ENCODE measurements around the gene GABBR2. TPM values are rescaled to one million over a fixed set of nuclear protein-coding genes. Genes with fewer than 3 reads are reported as not detected.

GABBR2 gene
- total RNA-seq, 3 donors from 2014 or later: not detected

- Histone ChIP-seq H3K4me3 (no peak overlapping the region), H3K27ac (no peak overlapping the region), H3K9me3 (no peaks in the 10 kb centered on the region), H3K4me1 (no peaks in the 10 kb centered on the region), H3K36me3 (no peaks in the 10 kb centered on the region), H3K27me3 (no peaks in the 10 kb centered on the region)
- DNase-seq (ENCODE audit: low spot score in 2 of 2): no peak
- intact Hi-C loops (cut with DNase I; ENCODE audit: low total_unique reads): no loop called here
- TF ChIP-seq POLR2AphosphoS5 (IDR thresholded peaks at IDR 0.05) (no peak), POLR2A (IDR thresholded peaks at IDR 0.05) (no peak), CTCF (IDR thresholded peaks at IDR 0.05) (no peak)
These were observed 264.1 kb downstream of the GABBR2 start for GRCh38 chr9:98444601-98445000.

- no peak for DNase-seq (ENCODE audit: low spot score in 2 of 2)
- Histone ChIP-seq H3K9me3 (no peaks in the 10 kb centered on the region), H3K27ac (no peak overlapping the region), H3K4me3 (no peak overlapping the region), H3K27me3 (no peaks in the 10 kb centered on the region), H3K4me1 (no peaks in the 10 kb centered on the region), H3K36me3 (no peaks in the 10 kb centered on the region)
- TF ChIP-seq CTCF (IDR thresholded peaks at IDR 0.05) (no peak), POLR2AphosphoS5 (IDR thresholded peaks at IDR 0.05) (no peak), POLR2A (IDR thresholded peaks at IDR 0.05) (no peak)
- intact Hi-C loops (cut with DNase I; ENCODE audit: low total_unique reads): no loop called here
These were observed 266.2 kb downstream of the GABBR2 start for GRCh38 chr9:98442541-98442940.

DNA sequence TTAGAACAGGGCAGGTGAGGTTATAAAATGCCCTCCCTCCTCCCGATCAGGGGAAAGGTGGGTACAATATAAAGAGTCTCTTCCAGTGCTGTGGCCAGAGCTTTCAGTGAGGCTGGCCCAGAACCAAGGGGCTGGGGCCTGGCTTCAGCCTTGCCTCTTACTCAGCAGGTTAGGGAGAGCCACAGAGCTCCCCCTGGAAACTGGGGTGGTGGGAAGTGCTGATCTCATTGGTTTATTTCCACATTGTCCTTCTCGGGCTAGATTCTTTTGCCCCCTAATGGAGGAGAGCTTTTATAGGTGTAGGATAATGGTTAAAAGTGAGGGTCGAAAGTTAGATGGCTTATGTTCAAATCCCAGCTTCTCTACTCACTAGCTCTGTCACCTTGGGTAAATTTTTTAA, 266.6 kb downstream of the GABBR2 start:
- TF ChIP-seq POLR2A (IDR thresholded peaks at IDR 0.05): no peak
- no peak for TF ChIP-seq CTCF (IDR thresholded peaks at IDR 0.05)
- TF ChIP-seq POLR2AphosphoS5 (IDR thresholded peaks at IDR 0.05): no peak
- Histone ChIP-seq H3K4me3 (no peak overlapping the region), H3K4me1 (no peaks in the 10 kb centered on the region), H3K9me3 (no peaks in the 10 kb centered on the region), H3K36me3 (no peaks in the 10 kb centered on the region), H3K27ac (no peak overlapping the region), H3K27me3 (no peaks in the 10 kb centered on the region)
- DNase-seq (ENCODE audit: low spot score in 2 of 2): no peak
- intact Hi-C loops (cut with DNase I; ENCODE audit: low total_unique reads): no loop called here

GRCh38 chr9:98438666-98439065, 270.1 kb downstream of the GABBR2 start:
- no peak for DNase-seq (ENCODE audit: low spot score in 2 of 2)
- no peak overlapping the region for H3K4me3 ChIP-seq
- H3K4me1 ChIP-seq: no peaks in the 10 kb centered on the region
- H3K27me3 ChIP-seq: no peaks in the 10 kb centered on the region
- H3K9me3 ChIP-seq: no peaks in the 10 kb centered on the region
- intact Hi-C loops (cut with DNase I; ENCODE audit: low total_unique reads): no loop called here
- no peak for TF ChIP-seq POLR2AphosphoS5 (IDR thresholded peaks at IDR 0.05)
- TF ChIP-seq CTCF (IDR thresholded peaks at IDR 0.05): no peak
- TF ChIP-seq POLR2A (IDR thresholded peaks at IDR 0.05): no peak
- H3K27ac ChIP-seq: no peak overlapping the region
- no peaks in the 10 kb centered on the region for H3K36me3 ChIP-seq

DNA sequence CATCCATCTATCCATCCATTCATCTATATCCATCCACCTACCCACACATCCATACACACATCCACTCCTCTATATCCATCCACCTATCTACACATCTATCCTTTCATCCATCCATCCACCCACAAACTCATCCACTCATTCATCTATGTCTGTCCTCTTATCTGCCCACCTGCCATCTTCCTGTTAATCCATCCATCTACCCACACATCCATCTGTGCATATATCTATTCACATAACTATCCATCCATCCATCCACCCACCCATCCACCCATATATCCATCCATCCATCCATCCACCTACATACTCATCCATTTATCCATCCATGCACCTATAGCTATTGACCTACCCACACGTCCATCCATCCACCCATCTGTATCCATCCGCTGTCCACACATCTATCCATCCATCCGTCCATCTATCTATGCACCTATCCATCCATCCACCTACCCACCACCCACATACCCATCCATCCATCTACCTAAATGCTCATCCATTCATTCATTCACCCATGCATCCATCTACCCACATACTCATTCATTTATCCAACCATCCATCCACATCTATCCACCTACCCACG, 271.2 kb downstream of the GABBR2 start:
- DNase-seq (ENCODE audit: low spot score in 2 of 2): no peak
- intact Hi-C loops (cut with DNase I; ENCODE audit: low total_unique reads): no loop called here
- Histone ChIP-seq H3K36me3 (no peaks in the 10 kb centered on the region), H3K27ac (no peak overlapping the region), H3K4me1 (no peaks in the 10 kb centered on the region), H3K27me3 (no peaks in the 10 kb centered on the region), H3K9me3 (no peaks in the 10 kb centered on the region), H3K4me3 (no peak overlapping the region)
- TF ChIP-seq POLR2AphosphoS5 (IDR thresholded peaks at IDR 0.05) (no peak), CTCF (IDR thresholded peaks at IDR 0.05) (no peak), POLR2A (IDR thresholded peaks at IDR 0.05) (no peak)

All from breast epithelium (tissue), 4 donors.